Measurements from ENCODE around the gene ARID1B.

ARID1B gene

DNA sequence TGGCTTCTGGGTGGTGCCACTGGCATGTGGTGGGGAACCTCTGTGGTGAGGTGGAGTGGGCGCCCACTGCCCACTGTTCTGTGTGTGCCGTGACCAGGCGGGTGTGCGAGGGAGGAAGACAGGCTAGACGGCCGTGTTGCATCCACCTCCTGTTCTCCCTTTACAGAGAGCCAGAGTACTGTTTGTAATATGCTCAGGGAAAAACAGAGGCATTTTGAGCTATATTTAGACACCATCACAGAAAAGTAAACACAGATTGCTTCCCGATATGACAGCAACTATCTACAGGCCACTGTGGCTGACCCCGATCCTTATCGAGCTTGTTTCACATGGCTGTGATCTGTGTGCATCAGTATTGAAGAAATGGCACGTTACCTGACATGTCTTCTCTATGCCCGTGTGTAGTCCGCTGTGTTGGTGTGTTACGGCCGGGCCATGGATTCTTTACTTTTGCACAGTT is 45.6 kb downstream of the ARID1B start:
- DNase-seq (ENCODE audit: low read depth) = no peak
- TF ChIP-seq, protein P1, sequence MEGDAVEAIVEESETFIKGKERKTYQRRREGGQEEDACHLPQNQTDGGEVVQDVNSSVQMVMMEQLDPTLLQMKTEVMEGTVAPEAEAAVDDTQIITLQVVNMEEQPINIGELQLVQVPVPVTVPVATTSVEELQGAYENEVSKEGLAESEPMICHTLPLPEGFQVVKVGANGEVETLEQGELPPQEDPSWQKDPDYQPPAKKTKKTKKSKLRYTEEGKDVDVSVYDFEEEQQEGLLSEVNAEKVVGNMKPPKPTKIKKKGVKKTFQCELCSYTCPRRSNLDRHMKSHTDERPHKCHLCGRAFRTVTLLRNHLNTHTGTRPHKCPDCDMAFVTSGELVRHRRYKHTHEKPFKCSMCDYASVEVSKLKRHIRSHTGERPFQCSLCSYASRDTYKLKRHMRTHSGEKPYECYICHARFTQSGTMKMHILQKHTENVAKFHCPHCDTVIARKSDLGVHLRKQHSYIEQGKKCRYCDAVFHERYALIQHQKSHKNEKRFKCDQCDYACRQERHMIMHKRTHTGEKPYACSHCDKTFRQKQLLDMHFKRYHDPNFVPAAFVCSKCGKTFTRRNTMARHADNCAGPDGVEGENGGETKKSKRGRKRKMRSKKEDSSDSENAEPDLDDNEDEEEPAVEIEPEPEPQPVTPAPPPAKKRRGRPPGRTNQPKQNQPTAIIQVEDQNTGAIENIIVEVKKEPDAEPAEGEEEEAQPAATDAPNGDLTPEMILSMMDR (IDR thresholded peaks at IDR 0.05; ENCODE audit: control insufficient read depth, insufficient read depth, low read depth, low read length, missing control alignments) = no peak
- H3K4me3 ChIP-seq (ENCODE audit: control insufficient read depth, low read depth, low read length) = no peak overlapping the region

DNA sequence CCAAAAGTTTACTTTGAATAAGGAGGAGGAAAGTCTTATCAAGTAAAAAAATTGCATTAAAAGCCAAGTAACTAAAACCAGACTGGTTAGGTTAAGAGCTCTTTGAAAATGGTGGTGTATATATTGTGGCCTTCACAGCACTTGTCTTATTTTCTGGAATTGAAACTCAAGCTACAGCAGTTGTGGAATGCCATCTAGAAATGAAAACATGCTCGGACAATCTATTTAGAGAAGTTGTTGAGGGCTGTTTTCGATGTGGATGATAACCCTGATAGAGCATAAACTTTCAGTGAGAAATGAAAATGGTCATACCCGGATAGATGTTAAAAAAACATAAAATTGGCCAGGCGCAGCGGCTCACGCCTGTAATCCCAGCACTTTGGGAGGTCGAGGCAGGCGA is 47.0 kb downstream of the ARID1B start:
- TF ChIP-seq, protein P1 (IDR thresholded peaks at IDR 0.05; ENCODE audit: control insufficient read depth, insufficient read depth, low read depth, low read length, missing control alignments) = no peak
- DNase-seq (ENCODE audit: low read depth) = no peak
- no peak overlapping the region for H3K4me3 ChIP-seq (ENCODE audit: control insufficient read depth, low read depth, low read length)

DNA sequence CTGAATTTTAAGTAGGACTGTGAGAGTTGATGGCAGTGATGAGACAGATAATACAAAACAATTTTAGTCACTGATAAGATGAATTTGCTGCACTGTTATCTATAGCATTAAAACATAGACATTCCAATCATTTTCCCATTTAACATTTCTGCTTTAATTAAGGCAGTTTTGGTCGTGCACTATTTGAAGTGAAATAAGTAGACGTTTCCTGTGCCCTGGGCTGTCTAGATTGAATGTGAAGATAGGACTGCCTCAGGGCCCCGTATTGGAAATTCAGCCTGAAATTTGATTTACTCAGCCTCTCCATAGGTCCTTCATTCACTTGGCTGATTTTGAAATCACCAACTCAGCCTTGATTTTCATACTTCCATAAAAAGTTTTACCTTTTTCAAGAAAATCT is 48.3 kb downstream of the ARID1B start:
- TF ChIP-seq, protein P1 (IDR thresholded peaks at IDR 0.05; ENCODE audit: control insufficient read depth, insufficient read depth, low read depth, low read length, missing control alignments) = no peak
- H3K4me3 ChIP-seq (ENCODE audit: control insufficient read depth, low read depth, low read length) = no peak overlapping the region
- DNase-seq (ENCODE audit: low read depth) = no peak

DNA sequence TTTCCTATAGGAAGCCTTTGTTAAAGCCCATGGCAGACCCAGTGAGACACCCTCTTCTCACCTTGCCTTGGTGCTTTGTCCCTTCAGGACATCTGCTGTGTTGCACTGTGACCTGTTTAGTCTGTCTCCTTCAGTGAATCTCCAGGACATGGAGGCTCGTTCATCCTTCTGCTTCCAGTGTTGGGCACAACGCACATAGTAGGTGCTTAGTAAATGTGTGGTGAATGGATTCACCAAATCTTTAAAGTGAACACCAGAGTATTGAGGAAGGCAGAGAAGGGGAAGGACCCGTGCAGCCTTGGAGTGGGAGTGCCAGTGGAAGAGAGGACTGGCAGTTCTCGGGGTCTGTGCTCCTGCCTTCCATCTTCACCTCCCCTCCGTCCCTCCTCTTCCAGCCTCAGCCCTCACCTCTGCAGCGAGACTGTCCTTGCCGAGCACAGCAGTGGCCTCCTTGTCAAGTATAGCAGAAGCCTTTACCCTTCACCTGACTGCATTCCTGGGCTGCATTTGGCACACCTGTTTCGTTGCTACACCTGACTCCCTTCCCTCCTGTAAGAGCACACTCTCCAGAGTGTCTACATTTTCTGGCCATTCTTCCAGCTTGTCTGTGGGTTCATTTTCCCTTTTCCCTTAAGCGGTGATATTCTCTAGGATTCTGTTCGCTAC is 49.2 kb downstream of the ARID1B start:
- TF ChIP-seq, protein P1 (IDR thresholded peaks at IDR 0.05; ENCODE audit: control insufficient read depth, insufficient read depth, low read depth, low read length, missing control alignments) = no peak
- H3K4me3 ChIP-seq (ENCODE audit: control insufficient read depth, low read depth, low read length) = no peak overlapping the region
- no peak for DNase-seq (ENCODE audit: low read depth)

DNA sequence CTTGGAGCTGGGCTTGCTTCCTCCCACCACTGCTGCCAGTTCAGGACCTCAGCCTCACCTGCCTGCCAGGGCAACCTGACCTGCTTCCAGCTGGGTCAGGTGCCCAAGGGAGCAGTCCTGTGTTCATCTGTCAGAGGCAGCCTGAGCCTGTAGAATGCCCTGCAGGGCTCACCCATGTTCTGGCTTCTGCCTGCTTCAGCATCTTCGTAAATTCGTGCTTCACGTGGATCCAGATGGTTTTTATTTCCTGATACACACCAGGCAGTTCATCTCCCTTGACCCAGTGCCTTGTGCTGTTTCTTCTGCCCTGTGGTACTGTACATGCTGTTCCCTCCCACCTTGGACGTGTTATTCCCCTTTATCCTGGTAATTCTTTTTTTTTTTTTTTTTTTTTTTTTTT is 50.2 kb downstream of the ARID1B start:
- TF ChIP-seq, protein P1 (IDR thresholded peaks at IDR 0.05; ENCODE audit: control insufficient read depth, insufficient read depth, low read depth, low read length, missing control alignments) = no peak
- DNase-seq (ENCODE audit: low read depth) = no peak
- no peak overlapping the region for H3K4me3 ChIP-seq (ENCODE audit: control insufficient read depth, low read depth, low read length)

DNA sequence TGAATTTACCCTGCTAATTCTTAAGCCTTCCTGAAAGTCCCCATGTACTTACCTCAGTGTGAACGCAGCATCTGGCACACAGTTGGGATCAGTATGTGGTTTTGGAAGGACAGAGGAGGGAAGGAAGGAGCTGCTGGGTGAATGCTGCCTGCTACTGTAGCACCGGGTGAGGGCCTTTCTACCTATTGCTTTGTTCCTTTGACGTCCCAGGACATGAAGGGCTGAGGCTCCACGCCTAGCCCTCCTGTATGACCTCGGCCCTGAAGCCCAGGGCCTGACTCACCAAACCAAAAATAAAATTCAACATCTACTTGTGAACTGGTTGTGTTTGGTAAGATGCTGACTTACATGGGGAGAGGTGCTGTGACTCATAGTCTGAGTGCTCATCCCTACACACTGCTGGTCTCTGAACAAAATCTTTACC is 51.1 kb downstream of the ARID1B start:
- no peak overlapping the region for H3K4me3 ChIP-seq (ENCODE audit: control insufficient read depth, low read depth, low read length)
- TF ChIP-seq, protein P1 (IDR thresholded peaks at IDR 0.05; ENCODE audit: control insufficient read depth, insufficient read depth, low read depth, low read length, missing control alignments) = no peak
- peak; percentile 52 for DNase-seq (ENCODE audit: low read depth)
